ENCODE results near the gene VIL1.

VIL1 gene

DNA sequence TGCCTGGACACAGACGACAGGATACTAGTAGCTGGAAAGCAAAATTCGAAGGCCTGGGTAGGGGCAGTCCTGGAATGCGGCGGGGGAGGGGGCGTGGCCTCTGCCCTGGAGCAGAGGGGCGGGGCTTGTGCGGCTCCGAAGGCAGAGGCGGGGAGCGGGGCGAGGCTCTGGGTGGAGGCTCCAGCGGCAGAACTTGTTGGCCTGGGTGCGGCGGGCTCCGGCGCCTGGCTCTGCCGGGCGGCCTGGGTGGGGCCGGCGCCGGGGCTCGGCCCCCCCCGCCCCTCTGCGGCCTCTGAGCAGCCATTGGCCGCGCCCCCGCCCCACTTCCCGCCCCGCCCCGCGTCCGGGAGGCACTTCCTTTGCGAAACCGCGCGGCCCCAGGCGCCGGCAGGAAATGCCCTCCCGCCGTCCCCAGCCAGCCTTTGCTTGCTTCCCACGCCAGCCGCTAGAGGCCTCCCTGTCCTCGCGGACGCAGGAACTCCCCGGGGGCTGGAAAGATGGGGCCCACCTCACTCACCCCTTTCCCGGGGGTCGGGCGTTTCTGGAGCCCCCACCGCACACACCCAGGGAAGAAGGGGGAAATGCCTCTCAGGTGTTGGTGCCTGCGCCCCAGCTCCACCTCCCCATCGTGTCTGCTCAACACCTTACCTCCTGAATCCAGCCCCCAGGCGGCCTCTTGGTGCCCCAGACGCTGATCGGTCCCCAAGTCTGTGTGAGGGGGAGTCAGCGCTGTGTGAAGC is 12.5 kb upstream of the VIL1 start:
- peak; percentile 96 for DNase-seq

DNA sequence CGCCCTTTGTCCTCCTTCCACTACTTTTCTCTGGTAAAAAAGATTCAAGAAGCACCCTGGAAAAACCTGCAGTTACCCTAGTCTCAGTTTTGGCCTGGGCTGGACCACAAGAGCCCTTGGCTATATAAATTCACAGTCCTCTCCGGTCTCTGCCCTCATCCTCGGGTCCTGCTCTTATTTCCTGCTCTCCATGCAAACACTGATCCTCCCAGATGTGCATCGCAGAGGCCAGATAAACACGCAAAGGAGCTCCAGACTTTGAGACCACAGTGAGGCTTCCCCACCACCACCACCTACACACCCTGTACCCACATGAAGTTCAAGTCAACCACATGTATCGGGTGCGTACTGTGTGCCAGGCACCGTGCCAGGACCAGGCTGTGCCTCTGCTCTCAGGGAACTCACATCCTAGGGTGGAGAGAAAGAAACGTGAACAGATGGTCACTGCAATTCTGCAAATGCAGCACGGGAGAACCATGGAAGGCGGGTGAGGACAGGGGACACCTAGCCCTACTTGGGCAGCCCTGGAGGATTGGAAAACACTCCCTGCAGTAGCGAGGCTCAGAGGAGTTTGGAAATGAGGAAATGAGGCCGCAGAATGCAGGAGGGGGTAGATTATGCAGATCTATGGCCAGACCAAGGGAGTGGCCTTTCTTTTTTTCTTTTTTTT is 11.8 kb upstream of the VIL1 start:
- peak; percentile 42 for DNase-seq

DNA sequence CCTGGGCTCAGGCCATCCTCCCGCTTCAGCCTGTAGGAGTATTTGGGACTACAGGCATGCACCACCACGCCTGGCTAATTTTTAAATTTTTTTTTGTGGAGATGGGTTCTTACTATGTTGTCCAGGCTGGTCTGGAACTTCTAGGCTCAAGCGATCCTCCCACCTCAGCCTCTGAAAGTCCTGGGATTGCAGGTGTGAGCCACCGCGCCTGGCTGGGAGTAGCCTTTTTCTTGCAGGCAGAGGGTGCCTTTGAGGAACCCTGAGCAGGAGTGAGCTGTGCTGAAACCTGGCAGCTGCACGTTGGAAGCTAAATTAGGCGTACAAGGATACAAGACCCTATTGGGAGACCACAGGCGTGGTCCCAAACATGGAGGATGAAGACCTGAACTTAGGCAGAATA is 11.2 kb upstream of the VIL1 start:
- DNase-seq, result no peak

DNA sequence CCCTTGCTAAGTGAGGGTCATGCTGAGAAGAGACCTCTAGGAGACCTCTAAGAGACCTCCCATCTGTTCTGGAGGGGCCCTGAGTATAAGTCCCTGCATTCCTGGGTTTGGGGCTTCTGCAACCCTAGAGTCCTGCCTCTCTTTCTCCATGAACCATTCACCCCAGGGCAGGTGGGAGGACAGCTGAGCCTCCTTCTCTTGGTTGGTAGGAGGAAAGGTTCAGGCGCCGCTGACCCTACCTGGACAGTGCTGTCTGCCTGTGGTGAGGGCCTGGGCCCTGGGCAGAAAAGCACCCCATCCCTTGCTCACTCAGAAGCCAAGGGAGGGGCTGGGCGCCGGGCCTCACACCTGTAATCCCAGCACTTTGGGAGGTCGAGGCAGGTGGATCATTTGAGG is 604 bp upstream of the VIL1 start:
- DNase-seq, result no peak

DNA sequence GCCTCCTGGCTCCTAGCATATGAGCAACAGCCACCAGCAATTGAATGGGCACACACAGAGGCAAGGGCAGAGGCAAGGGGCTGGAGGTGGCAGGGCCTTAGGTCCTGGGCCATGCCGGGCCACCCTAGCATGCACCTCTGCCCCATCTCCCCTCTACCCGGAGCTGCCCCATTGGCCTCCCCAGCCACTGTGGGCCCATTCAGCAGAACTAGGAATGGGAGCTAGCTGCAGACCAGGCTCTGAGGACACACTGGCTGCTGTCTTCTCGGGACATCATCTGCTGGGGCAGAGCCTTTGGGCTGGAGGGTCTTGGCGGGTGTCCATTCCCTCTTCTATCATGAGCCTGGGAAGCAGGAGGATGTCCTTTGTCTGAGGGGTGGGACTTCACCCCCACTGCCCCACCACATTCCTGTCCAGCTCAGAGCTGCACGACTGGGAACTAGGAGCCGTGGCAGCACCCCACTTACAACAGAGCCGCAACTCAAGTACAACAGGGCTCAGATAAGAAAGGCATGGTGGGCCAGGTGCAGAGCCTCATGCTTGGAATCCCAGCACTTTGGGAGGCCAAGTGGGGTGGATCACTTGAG is 800 bp downstream of the VIL1 start:
- no peak for DNase-seq

DNA sequence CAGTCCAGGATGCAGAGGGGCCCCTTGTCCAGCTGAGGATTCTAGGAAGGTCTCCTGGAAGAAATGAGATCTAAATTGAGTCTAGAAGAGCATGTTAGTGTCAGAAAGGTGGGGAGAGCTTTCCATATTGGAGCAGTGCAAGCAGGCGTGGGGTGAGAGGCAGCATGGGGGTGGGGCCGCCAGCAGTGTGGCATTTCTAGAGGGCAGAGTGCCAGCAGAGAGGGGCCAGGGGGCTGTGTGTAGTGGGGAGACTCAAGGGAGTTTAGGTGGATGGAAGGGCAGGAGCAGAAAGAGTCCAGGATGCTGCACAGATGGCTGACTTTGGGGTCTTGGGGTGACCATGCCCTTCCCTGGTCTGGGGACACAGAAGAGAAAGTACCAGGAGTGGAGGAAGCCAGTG is 2.1 kb downstream of the VIL1 start:
- DNase-seq, result no peak

DNA sequence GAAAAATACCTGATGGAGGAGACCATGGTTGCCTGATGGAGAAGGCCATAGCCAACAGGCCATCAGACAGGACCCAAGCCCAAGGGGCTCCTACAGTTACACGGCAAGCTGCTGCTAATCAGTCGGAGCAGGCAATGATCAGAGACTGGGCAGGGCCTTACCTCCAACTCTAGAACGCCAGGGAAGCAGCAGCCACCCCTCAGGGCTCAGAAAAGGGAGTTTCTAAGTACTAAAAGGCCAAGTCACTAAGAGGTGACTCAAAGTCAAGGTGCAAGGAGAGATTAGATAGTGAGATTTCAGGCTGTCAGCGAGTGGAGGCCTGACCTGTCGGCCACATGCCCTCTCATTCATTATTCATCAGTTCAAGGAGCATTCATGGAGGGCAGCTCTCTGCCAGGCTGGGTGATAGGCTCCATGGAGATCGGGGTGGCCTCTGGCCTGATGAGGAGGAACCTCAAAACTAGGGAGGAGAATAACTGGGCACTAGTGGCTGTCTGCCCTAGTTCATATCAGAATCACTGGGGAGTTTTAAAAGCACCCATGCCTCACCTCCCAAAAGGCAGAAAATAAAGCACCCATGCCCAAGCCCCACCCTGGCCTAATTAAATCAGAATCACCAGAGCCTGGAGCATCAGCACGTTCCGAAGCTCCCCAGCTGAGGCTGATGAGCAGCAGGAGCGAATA is 3.6 kb downstream of the VIL1 start:
- DNase-seq, result no peak

DNA sequence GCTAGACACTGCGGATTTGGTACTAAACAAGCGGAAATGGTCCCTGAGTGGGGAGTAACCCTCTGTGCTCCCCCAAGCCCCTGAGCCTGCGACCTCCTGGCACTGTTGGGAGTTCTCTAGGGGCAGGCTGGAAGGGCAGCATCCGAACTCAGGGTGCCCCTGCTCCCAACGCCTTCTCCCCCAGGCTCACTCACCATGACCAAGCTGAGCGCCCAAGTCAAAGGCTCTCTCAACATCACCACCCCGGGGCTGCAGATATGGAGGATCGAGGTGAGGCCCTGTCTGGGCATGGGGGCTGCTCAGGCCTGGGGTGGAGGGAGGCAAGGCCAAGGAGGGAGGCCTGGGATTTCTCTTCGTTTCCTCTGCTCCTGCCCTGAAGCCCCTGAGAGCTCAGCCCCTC is 4.7 kb downstream of the VIL1 start:
- no peak for DNase-seq

DNA sequence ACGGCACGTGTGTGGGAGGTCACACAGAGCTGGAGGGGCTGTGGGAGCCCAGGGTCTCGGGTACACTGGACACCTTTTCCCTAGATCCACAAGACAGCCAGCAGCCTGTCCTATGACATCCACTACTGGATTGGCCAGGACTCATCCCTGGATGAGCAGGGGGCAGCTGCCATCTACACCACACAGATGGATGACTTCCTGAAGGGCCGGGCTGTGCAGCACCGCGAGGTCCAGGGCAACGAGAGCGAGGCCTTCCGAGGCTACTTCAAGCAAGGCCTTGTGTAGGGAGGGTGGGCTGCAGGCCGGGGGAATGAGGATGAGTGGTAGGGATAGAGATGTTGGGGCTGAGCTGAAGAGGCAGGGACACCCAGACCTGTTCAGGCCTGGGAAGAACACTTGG is 6.6 kb downstream of the VIL1 start:
- DNase-seq, result no peak

DNA sequence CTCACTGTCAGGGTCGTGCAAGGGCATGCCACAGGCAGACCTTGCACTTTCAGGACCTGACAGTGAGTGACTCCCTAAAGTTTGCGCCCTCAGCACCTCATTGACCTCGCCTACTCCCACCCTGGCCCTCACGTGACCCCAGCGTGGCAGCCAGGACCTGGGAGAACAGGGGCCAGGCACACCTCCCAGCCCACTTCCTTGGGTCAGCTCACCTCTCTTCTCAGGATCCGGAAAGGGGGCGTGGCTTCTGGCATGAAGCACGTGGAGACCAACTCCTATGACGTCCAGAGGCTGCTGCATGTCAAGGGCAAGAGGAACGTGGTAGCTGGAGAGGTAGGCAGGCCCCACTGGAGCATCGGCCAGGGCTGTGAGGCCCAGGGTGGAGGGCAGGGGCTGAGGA is 8.8 kb downstream of the VIL1 start:
- no peak for DNase-seq

DNA sequence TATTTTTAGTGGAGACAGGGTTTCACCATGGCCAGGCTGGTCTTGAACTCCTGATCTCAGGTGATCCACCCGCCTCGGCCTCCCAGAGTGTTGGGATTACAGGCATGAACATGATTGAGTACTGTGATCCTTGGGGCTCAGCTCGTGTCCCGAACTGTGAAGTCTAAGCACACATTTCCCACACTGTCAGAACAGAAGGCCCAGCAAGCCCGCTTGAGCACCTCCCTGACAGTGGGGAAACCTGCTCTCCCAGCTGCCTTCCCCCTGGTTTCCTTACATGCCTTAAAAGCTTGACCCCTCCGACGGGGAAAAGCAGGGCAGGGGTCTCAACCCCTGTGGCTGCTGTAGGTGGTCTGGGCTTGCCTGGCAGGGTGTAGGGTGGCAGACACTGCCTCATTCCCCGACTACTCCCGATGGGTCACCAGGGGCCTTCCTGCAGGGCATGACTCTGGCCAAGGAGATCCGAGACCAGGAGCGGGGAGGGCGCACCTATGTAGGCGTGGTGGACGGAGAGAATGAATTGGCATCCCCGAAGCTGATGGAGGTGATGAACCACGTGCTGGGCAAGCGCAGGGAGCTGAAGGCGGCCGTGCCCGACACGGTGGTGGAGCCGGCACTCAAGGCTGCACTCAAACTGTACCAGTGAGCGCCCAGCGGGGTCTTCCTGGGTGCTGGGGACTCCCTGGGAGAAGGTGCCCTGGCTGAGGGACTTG is 10.1 kb downstream of the VIL1 start:
- no peak for DNase-seq

DNA sequence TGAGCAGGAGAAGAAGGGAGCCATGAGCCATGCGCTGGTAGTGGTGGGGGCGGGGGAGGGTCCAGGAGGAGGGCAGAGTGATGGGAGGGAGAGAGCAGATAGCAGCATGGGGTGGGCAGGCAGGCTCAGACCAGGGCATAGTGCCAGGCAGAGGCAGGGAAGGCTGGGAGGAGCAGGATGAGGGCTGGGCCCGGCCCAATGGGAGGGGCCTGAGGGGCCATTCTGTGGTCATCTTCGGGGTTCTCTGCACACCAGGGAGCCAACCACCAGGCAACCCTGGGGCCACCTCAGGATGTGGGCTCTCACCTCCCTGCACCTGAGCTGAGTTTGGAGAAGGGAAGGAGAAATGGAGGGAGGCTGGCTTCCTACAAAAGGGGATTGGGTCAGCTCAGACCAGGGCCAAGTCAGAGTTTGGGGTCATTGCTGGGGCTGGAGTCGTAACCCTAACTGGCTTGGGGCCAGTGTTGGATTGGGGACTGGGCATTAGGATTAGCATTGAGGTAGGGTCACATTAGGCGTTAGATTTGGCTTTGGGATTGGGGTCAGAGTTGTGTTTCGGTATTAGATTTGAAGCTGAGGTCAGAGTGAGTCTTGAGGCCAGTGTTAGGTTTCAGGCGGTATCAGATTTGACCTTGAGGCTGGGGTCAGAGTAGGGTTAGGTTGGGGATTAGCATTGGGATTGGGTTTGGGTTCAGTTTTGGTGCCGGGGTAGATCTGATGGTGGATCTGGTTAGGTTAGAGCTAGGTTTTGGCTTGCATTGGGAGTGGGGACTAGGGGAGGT is 11.2 kb downstream of the VIL1 start:
- no peak for DNase-seq

DNA sequence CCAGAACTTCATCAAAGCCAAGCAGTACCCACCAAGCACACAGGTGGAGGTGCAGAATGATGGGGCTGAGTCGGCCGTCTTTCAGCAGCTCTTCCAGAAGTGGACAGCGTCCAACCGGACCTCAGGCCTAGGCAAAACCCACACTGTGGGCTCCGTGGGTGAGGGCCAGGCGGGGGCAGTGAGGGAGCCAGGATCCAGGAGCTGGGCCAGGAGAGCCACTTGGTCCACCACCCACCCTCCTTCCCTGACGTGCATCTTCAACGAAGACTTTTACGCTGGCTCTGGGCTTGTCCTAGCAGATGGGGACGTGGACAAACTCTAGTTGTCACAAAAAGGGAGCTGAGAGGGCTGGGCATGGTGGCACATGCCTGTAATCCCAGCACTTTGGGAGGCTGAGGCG is 11.8 kb downstream of the VIL1 start:
- no peak for DNase-seq

DNA sequence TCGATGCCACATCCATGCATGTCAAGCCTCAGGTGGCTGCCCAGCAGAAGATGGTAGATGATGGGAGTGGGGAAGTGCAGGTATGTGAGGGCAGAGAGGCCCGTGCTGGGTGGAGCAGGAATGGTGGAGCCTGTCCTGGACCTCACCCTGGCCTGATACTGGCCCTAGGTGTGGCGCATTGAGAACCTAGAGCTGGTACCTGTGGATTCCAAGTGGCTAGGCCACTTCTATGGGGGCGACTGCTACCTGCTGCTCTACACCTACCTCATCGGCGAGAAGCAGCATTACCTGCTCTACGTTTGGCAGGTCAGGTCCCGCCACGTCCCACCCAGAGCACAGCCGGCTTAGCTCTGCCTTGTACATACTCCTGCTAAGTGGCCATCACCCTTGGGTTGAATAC is 13.0 kb downstream of the VIL1 start:
- no peak for DNase-seq

DNA sequence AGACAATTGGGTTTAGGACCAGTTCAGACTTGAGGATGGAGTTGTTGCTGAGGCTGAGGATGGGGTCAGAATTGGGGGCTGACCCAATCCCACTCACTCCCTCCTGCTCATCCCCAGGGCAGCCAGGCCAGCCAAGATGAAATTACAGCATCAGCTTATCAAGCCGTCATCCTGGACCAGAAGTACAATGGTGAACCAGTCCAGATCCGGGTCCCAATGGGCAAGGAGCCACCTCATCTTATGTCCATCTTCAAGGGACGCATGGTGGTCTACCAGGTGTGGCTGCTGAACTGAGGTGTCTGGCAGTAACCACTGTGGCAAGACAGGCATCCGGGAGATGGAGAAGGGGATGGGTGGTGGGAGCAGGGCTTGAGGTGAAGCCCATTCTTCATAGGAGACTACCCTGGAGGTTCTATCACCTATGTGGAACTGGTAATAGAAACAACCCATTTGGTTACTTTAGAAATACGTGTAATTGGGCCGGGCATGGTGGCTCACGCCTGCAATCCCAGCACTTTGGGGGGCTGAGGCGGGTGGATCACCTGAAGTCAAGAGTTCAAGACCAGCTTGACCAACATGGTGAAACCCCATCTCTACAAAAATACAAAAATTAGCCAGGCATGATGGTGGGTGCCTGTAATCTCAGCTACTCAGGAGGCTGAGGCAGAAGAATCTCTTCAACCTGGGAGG is 13.9 kb downstream of the VIL1 start:
- no peak for DNase-seq

DNA sequence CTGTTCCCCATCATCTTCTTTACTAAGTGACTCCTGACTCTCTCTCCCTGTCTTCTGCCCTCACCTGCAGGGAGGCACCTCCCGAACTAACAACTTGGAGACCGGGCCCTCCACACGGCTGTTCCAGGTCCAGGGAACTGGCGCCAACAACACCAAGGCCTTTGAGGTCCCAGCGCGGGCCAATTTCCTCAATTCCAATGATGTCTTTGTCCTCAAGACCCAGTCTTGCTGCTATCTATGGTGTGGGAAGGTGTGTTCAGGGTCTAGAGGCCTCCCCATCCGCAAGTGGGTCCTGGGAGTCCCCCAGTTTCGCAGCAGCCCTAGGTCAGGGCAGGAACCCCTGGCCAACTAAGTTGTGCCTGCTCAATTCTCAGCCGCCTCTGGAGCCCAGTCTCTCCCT is 15.5 kb downstream of the VIL1 start:
- DNase-seq, result no peak

DNA sequence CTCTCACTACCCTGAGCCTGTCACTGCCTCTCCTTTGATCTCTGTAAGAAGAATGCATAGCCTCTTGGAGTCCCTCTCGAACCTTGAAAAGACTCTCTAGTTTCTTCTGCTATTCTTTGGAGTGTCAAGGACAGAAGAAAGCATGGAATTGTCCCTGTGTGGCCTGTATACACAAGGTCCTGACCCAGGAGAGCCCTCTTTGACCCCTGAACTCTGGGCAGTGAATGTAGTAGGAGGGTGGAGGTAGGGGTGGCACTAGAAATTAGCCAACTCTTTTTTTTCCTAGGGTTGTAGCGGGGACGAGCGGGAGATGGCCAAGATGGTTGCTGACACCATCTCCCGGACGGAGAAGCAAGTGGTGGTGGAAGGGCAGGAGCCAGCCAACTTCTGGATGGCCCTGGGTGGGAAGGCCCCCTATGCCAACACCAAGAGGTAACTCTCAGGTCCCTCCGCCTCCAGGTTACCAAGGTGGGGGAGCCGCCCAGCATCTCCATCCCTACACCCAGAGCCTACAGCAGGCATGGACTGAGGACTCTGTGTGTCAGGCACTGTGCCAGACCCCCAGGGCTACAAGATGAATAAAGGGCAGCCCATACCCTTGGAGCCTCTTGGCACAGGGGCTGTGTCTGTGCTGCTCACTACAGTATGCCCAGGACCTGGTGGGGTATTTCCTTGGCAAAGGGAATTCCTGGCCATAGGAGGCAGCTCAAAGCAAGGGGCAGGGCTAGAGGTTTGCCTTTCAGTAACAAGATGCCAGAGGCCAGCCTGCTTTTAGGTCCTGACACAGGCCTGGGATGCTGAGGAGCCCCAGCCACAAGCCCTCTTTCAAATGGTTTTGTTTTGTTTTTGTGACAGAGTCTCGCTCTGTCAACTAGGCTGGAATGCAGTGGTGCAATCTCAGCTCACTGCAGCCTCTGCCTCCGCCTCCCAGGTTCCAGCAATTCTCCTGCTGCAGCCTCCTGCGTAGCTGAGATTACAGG is 16.4 kb downstream of the VIL1 start:
- DNase-seq, result no peak

DNA sequence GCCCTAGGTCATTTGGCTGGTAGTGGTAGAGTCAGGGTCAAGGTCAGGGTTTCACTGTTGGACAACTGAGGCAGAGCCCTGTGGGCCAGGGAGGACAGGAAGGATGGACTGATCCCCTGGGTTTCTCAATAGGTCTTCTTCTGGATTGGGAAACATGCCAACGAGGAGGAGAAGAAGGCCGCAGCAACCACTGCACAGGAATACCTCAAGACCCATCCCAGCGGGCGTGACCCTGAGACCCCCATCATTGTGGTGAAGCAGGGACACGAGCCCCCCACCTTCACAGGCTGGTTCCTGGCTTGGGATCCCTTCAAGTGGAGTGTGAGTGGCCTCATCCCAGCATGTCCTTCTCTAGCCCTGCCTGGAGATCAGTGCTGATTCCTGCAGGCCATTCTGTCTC is 18.1 kb downstream of the VIL1 start:
- DNase-seq, result no peak

DNA sequence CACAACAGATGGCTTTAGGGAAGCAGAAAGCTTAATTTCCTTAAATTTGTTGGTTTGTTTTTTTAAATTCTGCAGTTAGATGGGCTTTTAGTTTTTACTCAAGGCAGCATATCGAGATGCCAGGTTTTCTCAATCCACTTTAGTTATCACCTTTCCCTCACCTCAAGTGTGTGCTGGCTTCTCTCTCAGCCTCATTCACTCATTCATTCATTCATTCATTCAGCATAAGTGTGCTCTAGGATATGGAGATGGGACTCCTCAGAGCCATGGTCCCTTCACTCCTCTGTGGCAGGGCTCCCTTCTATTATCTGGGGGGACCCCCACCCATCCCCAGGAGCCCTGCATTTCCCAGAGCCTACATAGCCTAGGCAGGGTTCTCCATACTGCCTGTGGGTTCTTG is 19.0 kb downstream of the VIL1 start:
- DNase-seq, result no peak

DNA sequence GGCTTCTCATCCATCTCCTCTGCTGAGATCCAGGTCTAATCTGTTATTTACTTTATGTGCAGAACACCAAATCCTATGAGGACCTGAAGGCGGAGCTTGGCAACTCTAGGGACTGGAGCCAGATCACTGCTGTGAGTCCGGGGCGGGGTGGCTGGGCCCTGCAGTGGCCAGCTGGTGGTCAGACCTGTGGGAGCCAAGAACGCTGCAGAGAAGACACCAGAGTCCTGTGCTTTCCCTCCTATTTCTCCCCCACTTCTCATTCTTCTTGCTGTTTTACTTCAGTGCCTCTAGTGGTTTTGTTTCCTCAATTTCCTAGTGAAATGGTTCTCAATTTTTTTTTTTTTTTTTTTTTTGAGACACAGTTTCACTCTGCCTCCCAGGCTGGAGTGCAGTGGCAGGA is 19.7 kb downstream of the VIL1 start:
- DNase-seq, result no peak

All from fibroblast of skin of back (primary cell).